Body of pancreas (tissue), 4 donors: Measurements from ENCODE around the gene APPBP2. TPM values are rescaled to one million over a fixed set of nuclear protein-coding genes. Genes with fewer than 3 reads are reported as not detected.
A peak's percentile ranks its signal among the peaks of the same experiment; 100 is the strongest.
"Not testable (repeated sequence)": the region's sequence is repeated elsewhere in the genome, so short reads cannot be mapped to it uniquely, and the experiment has no call there.

ENCODE experiments used
- ATAC-seq: fragments of 150-250 bp; one replicate; pipeline ENCODE4 v1.9.1; 2016
- DNase-seq, 4 donors: peaks; one replicate each; pipeline ENCODE4 v3.0.0-alpha.2; 2019
- H3K27ac ChIP-seq, 4 donors: fragments of 200-600 bp; sonication (generic); 1 replicate in 3 of 4; 2 replicates in 1 of 4; pipeline versions ENCODE4 v1.5.1 to v1.6.1; 2016 to 2019; ENCODE audit warnings: mild to moderate bottlenecking in 1 of 4, mixed read lengths in 1 of 4, moderate library complexity in 1 of 4
- H3K27me3 ChIP-seq, 2 donors: fragments of 200-600 bp; sonication (generic); one replicate each; pipeline ENCODE4 v1.6.0; 2016; ENCODE audit warnings: mild to moderate bottlenecking in 1 of 2
- H3K36me3 ChIP-seq, 2 donors: fragments of 200-600 bp; sonication (generic); replicated peaks in 1 of 2; 2 replicates each; pipeline ENCODE4 v1.5.1; 2016; ENCODE audit warnings: low read depth in 2 of 2; ENCODE audit not compliant: insufficient read depth in 1 of 2
- H3K4me1 ChIP-seq: fragments of 200-600 bp; sonication (generic); one replicate; pipeline ENCODE4 v1.6.0; 2016
- H3K4me3 ChIP-seq, 2 donors: fragments of 200-600 bp; sonication (generic); 1 replicate in 1 of 2; 2 replicates in 1 of 2; pipeline ENCODE4 v1.5.1; 2016 to 2019
- H3K9me3 ChIP-seq, 3 donors: fragments of 200-600 bp; sonication (generic); 1 replicate in 2 of 3; 2 replicates in 1 of 3; pipeline ENCODE4 v1.5.1; 2016
- CTCF ChIP-seq, 7 experiments: fragments of 450-650 bp in 4 of 7; fragments of 200-600 bp in 3 of 7; sonication (generic) in 3 of 7; IDR thresholded peaks; one replicate each; pipeline ENCODE4 v1.5.1; 2016 to 2019; ENCODE audit warnings: antibody characterized with exemption in 7 of 7
- POLR2A ChIP-seq, 3 donors: fragments of 450-650 bp; IDR thresholded peaks; one replicate each; pipeline ENCODE4 v1.6.1; 2016; ENCODE audit warnings: antibody characterized with exemption in 3 of 3, mild to moderate bottlenecking in 2 of 3
- WGBS, 2 donors: methylation state at CpG; one replicate each; pipeline ENCODE4 v1.1.5; 2017; 5-methylcytosine and 5-hydroxymethylcytosine counted together
- intact Hi-C: fragments of 100-400 bp; cut with DNase I; formaldehyde crosslinking; loops from one replicate; pipeline ENCODE4 v1.15.1; 2023
- total RNA-seq, 2 donors: library from RNA; depleted of rRNA; stranded (reverse); fragments of >200 nt; gene quantifications; one replicate each; pipeline ENCODE4 v1.1.0, GENCODE V29; 2016

APPBP2 gene
- total RNA-seq, 2 donors from 2014 or later, result 10.9 to 15.3 TPM

- H3K36me3 ChIP-seq, result no peaks in the 10 kb centered on the region
- no peak for TF ChIP-seq POLR2A (IDR thresholded peaks at IDR 0.05)
- no peak for TF ChIP-seq CTCF (IDR thresholded peaks at IDR 0.05)
- no peaks in the 10 kb centered on the region for H3K4me1 ChIP-seq
- WGBS, 2 donors, result 94 to 96% methylated on average over 4 of the region's 4 CpGs
- intact Hi-C loops, result no loop called here
- ATAC-seq (no peak), DNase-seq (no peak)
- H3K27me3 ChIP-seq, result no peaks in the 10 kb centered on the region
- no peaks in the 10 kb centered on the region for H3K9me3 ChIP-seq
- H3K27ac ChIP-seq, result no peak overlapping the region
- H3K4me3 ChIP-seq, result no peak overlapping the region
These were observed 29.7 kb upstream of the APPBP2 start for GRCh38 chr17:60555786-60556185.

DNA sequence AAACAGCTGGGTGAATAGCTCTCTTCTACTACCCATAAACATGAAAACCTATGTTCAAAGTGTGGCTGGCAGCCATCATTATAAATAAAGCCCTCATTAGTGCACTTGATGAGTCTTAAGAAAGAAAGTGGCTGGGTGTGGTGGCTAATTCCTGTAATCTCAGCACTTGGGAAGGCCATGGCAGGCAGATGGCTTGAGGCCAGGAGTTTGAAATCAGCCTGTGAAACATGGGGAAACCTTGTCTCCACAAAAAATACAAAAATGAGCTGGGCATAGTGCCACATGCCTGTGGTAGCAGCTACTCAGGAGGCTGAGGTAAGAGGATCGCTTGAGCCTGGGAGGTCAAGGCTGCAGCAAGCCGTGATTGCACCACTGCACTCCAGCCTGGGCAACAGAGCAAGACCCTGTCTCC is 28.3 kb upstream of the APPBP2 start:
- WGBS, 2 donors, result 53% methylated on average over 2 of the region's 2 CpGs
- Histone ChIP-seq H3K36me3 (no peaks in the 10 kb centered on the region), H3K27ac (no peak overlapping the region), H3K4me1 (no peaks in the 10 kb centered on the region), H3K4me3 (no peak overlapping the region), H3K9me3 (no peaks in the 10 kb centered on the region), H3K27me3 (no peaks in the 10 kb centered on the region)
- intact Hi-C loops, result no loop called here
- TF ChIP-seq CTCF (IDR thresholded peaks at IDR 0.05), result no peak
- no peak for TF ChIP-seq POLR2A (IDR thresholded peaks at IDR 0.05)
- ATAC-seq (peak; percentile 15), DNase-seq (peak in 3 of 4 donors; percentile 13 to 45 (median 39))

GRCh38 chr17:60552255-60552654 is 26.2 kb upstream of the APPBP2 start:
- H3K27me3 ChIP-seq, H3K36me3 ChIP-seq, ATAC-seq, intact Hi-C loops, H3K4me3 ChIP-seq, H3K27ac ChIP-seq, DNase-seq, H3K4me1 ChIP-seq, H3K9me3 ChIP-seq: not testable (repeated sequence)
- 92 to 93% methylated on average over 4 to 8 of the region's 13 CpGs for WGBS, 2 donors

DNA sequence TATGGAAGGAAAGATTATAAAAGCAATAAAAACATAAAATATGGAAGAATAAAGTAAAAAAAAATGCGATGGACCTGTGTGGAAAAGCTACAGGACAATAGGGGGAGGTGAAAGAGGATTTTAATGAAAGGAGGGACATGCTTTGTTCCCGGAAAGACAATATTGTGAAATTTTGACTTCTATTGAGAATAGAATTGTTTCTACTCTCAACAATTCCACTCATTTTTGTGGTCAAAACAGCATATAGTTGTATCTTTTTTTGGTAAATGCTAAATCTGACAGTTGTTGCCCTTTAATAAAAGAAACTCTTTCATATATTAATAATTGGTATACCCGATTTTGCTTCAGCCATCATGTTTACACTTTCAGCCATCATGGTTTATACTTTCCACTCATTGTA is 22.9 kb upstream of the APPBP2 start:
- no peak for ATAC-seq
- Histone ChIP-seq H3K4me3 (no peak overlapping the region), H3K36me3 (no peaks in the 10 kb centered on the region), H3K27me3 (no peaks in the 10 kb centered on the region), H3K27ac (no peak overlapping the region), H3K9me3 (no peaks in the 10 kb centered on the region), H3K4me1 (no peaks in the 10 kb centered on the region)
- intact Hi-C loops, result no loop called here
- DNase-seq, result no peak
- TF ChIP-seq CTCF (IDR thresholded peaks at IDR 0.05), result no peak
- no peak for TF ChIP-seq POLR2A (IDR thresholded peaks at IDR 0.05)
- WGBS, 2 donors, result 77 to 80% methylated on average over 3 of the region's 3 CpGs

- Histone ChIP-seq H3K4me1 (no peaks in the 10 kb centered on the region), H3K27me3 (no peaks in the 10 kb centered on the region), H3K36me3 (no peaks in the 10 kb centered on the region), H3K4me3 (no peak overlapping the region), H3K27ac (no peak overlapping the region), H3K9me3 (no peaks in the 10 kb centered on the region)
- no peak for ATAC-seq
- intact Hi-C loops, result no loop called here
- 89 to 91% methylated on average over 9 of the region's 9 CpGs for WGBS, 2 donors
- no peak for DNase-seq
- TF ChIP-seq POLR2A (IDR thresholded peaks at IDR 0.05) (no peak), CTCF (IDR thresholded peaks at IDR 0.05) (no peak)
These were observed 19.6 kb upstream of the APPBP2 start for GRCh38 chr17:60545465-60546191.
